ENCODE data around the gene RNF123.

RNF123 gene

DNA sequence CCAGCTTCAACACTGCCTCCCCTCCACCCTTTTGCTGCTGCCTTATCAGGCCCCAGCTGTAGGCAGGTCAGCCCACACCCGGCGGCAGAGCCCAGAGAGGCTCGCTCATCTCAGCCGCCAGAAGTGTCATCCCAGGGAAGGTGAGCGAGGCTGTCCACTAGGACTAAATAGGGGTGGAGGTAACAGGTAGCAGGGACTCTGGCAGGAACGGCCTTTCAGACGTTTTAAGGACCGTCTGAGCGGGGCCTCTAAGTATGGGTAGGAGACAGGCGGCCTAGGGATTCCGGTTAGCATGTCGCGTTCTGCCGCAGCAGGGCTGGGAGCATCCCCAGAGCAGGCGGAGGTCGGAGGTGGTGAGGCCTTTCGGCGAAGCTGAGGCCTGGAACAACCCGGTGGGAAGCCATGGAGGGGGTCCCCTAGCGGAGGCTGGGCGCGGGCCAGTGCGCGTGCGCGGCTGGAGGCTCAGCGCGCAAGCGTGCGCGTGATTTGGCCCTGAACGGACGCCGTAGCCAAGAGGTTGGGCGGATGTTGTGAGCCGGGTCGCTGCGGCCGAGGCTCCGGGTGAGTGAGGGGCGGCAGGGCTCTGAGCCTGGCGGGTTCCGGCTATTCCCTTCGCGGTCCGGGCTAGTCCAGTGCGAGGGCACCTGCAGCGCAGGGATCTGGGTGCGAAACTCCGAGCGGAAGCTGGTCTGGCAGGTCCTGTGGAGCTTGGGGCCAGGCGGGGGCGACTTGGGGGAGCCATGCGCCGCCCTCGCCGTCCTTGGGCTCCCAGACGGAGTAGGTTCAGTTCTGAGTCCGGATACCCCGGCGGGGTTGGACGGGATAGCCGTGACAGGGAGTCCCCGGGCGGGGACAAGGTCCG lies at the start of gene RNF123, which contains the start of gene MST1:
RNF123 (plus strand) TSS at position 512 of the 862 bp plus-strand sequence. CDS start 1,609 bp downstream, outside the sequence.
MST1 (minus strand) TSS at position 429 of the 862 bp plus-strand sequence. CDS start 783 bp downstream, outside the sequence.
- Histone ChIP-seq H3K4me3 (ENCODE audit: low read depth in 1 of 5, low read length in 5 of 5) (peak within 1 kb of the TSS; percentile 85 to 97 (median 93)), H3K9me3 (ENCODE audit: control insufficient read depth in 5 of 5, low read length in 5 of 5) (no peaks in the 10 kb centered on the region), H3K9ac (ENCODE audit: low read length in 5 of 5) (peak within 1 kb of the TSS; percentile 68 to 99 (median 97)), H3K27me3 (ENCODE audit: control insufficient read depth in 5 of 5, insufficient read depth in 4 of 5, low read length in 5 of 5) (peaks cover 0 to 3% (median 0%) of the 10 kb centered on the region in 5 donors), H3K4me1 (ENCODE audit: control insufficient read depth in 5 of 5, insufficient read depth in 5 of 5, low read length in 5 of 5) (peaks cover 0 to 41% (median 32%) of the 10 kb centered on the region in 5 donors), H3K36me3 (ENCODE audit: control insufficient read depth in 5 of 5, insufficient read depth in 5 of 5, low read length in 5 of 5) (peaks cover 0 to 6% (median 2%) of the 10 kb centered on the region in 5 donors), H3K27ac (ENCODE audit: low read depth, low read length) (peak within 1 kb of the TSS; percentile 54)

DNA sequence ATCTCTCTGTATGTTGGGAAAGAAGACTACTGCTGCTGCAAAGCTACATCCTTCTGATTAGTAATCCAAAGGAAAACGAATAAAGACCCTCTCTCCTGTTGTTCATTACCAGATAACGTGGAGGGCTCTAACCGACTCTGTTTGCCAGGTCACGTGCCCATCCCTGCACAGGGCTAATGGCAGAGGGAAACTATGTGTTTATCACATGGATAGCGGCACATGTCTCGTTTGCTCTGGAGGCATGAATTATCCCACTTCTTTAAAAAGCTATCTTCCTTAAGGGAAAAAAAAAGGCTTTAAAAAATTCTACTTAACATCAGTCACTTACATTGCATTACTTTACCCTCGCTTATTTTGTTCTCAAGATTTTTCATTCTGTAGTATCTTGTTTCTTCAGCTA lies 48.1 kb upstream of the RNF123 start:
- no peak overlapping the region for H3K4me3 ChIP-seq (ENCODE audit: low read depth in 1 of 5, low read length in 5 of 5)
- no peak overlapping the region for H3K27ac ChIP-seq (ENCODE audit: low read depth, low read length)
- H3K27me3 ChIP-seq (ENCODE audit: control insufficient read depth in 5 of 5, insufficient read depth in 4 of 5, low read length in 5 of 5) = no peaks in the 10 kb centered on the region
- no peaks in the 10 kb centered on the region for H3K9me3 ChIP-seq (ENCODE audit: control insufficient read depth in 5 of 5, low read length in 5 of 5)
- peaks cover 0 to 5% (median 2%) of the 10 kb centered on the region in 5 donors for H3K4me1 ChIP-seq (ENCODE audit: control insufficient read depth in 5 of 5, insufficient read depth in 5 of 5, low read length in 5 of 5)
- no peak overlapping the region for H3K9ac ChIP-seq (ENCODE audit: low read length in 5 of 5)
- H3K36me3 ChIP-seq (ENCODE audit: control insufficient read depth in 5 of 5, insufficient read depth in 5 of 5, low read length in 5 of 5) = no peaks in the 10 kb centered on the region

- Histone ChIP-seq H3K36me3 (ENCODE audit: control insufficient read depth in 5 of 5, insufficient read depth in 5 of 5, low read length in 5 of 5) (no peaks in the 10 kb centered on the region), H3K27me3 (ENCODE audit: control insufficient read depth in 5 of 5, insufficient read depth in 4 of 5, low read length in 5 of 5) (no peaks in the 10 kb centered on the region), H3K9me3 (ENCODE audit: control insufficient read depth in 5 of 5, low read length in 5 of 5) (no peaks in the 10 kb centered on the region), H3K4me3 (ENCODE audit: low read depth in 1 of 5, low read length in 5 of 5) (no peak overlapping the region), H3K27ac (ENCODE audit: low read depth, low read length) (no peak overlapping the region), H3K9ac (ENCODE audit: low read length in 5 of 5) (no peak overlapping the region), H3K4me1 (ENCODE audit: control insufficient read depth in 5 of 5, insufficient read depth in 5 of 5, low read length in 5 of 5) (peaks cover 0 to 5% (median 2%) of the 10 kb centered on the region in 5 donors)
Observed at GRCh38 chr3:49641921-49642707, 47.2 kb upstream of the RNF123 start.

- no peaks in the 10 kb centered on the region for H3K9me3 ChIP-seq (ENCODE audit: control insufficient read depth in 5 of 5, low read length in 5 of 5)
- H3K36me3 ChIP-seq (ENCODE audit: control insufficient read depth in 5 of 5, insufficient read depth in 5 of 5, low read length in 5 of 5) = no peaks in the 10 kb centered on the region
- H3K27ac ChIP-seq (ENCODE audit: low read depth, low read length) = no peak overlapping the region
- H3K4me1 ChIP-seq (ENCODE audit: control insufficient read depth in 5 of 5, insufficient read depth in 5 of 5, low read length in 5 of 5) = peaks cover 2 to 10% (median 5%) of the 10 kb centered on the region in 5 donors
- H3K4me3 ChIP-seq (ENCODE audit: low read depth in 1 of 5, low read length in 5 of 5) = no peak overlapping the region
- no peak overlapping the region for H3K9ac ChIP-seq (ENCODE audit: low read length in 5 of 5)
- H3K27me3 ChIP-seq (ENCODE audit: control insufficient read depth in 5 of 5, insufficient read depth in 4 of 5, low read length in 5 of 5) = no peaks in the 10 kb centered on the region
Observed at GRCh38 chr3:49642708-49643145, 46.6 kb upstream of the RNF123 start.

GRCh38 chr3:49644684-49645083 lies 44.7 kb upstream of the RNF123 start:
- H3K27me3 ChIP-seq (ENCODE audit: control insufficient read depth in 5 of 5, insufficient read depth in 4 of 5, low read length in 5 of 5) = no peaks in the 10 kb centered on the region
- H3K27ac ChIP-seq (ENCODE audit: low read depth, low read length) = no peak overlapping the region
- H3K4me3 ChIP-seq (ENCODE audit: low read depth in 1 of 5, low read length in 5 of 5) = no peak overlapping the region
- H3K9me3 ChIP-seq (ENCODE audit: control insufficient read depth in 5 of 5, low read length in 5 of 5) = no peaks in the 10 kb centered on the region
- H3K9ac ChIP-seq (ENCODE audit: low read length in 5 of 5) = no peak overlapping the region
- H3K36me3 ChIP-seq (ENCODE audit: control insufficient read depth in 5 of 5, insufficient read depth in 5 of 5, low read length in 5 of 5) = no peaks in the 10 kb centered on the region
- peaks cover 6 to 20% (median 13%) of the 10 kb centered on the region in 5 donors for H3K4me1 ChIP-seq (ENCODE audit: control insufficient read depth in 5 of 5, insufficient read depth in 5 of 5, low read length in 5 of 5)

DNA sequence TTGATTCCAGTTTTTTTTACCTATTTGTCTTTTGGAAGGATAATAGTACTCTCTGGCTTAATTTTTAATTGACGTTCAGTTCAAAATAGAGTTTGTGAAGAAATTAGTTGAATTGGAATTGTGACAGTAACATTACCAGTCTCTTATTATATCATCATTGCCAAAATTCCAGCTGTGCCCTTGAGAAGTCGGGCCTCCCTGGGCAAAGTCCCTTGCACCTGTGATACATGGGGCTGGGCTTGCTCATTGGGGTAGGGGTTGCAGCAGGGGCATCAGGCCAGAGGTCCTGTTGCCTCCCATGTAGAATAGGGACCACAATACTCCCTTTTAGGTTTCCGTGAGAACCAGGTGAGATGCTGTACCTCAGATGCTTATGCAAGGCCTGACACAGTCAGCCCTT lies 43.1 kb upstream of the RNF123 start:
- no peaks in the 10 kb centered on the region for H3K27me3 ChIP-seq (ENCODE audit: control insufficient read depth in 5 of 5, insufficient read depth in 4 of 5, low read length in 5 of 5)
- H3K27ac ChIP-seq (ENCODE audit: low read depth, low read length) = no peak overlapping the region
- H3K4me3 ChIP-seq (ENCODE audit: low read depth in 1 of 5, low read length in 5 of 5) = no peak overlapping the region
- H3K36me3 ChIP-seq (ENCODE audit: control insufficient read depth in 5 of 5, insufficient read depth in 5 of 5, low read length in 5 of 5) = no peaks in the 10 kb centered on the region
- H3K9me3 ChIP-seq (ENCODE audit: control insufficient read depth in 5 of 5, low read length in 5 of 5) = no peaks in the 10 kb centered on the region
- peaks cover 6 to 20% (median 13%) of the 10 kb centered on the region in 5 donors for H3K4me1 ChIP-seq (ENCODE audit: control insufficient read depth in 5 of 5, insufficient read depth in 5 of 5, low read length in 5 of 5)
- no peak overlapping the region for H3K9ac ChIP-seq (ENCODE audit: low read length in 5 of 5)

DNA sequence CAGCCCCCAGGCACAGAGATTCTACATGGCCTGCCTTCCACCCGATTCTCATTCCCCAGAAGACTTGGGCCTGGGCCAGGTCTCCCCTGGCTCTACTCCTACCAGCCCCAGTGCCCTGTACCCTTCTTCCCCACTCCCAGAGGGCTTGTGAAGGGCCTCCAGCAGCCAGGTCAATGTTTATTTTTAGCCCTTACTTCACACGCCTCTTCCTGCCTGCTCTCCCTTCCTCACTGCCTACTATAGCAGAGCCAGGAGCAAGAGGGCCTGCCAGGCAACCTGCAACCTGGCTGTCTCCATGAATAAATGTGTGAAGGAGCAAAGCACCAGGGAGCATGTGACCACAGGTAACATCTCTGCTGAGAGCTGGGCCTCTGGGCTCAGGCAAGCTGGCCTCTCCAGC lies 41.6 kb upstream of the RNF123 start:
- H3K27me3 ChIP-seq (ENCODE audit: control insufficient read depth in 5 of 5, insufficient read depth in 4 of 5, low read length in 5 of 5) = no peaks in the 10 kb centered on the region
- no peaks in the 10 kb centered on the region for H3K9me3 ChIP-seq (ENCODE audit: control insufficient read depth in 5 of 5, low read length in 5 of 5)
- peaks cover 6 to 20% (median 13%) of the 10 kb centered on the region in 5 donors for H3K4me1 ChIP-seq (ENCODE audit: control insufficient read depth in 5 of 5, insufficient read depth in 5 of 5, low read length in 5 of 5)
- H3K9ac ChIP-seq (ENCODE audit: low read length in 5 of 5) = no peak overlapping the region
- H3K27ac ChIP-seq (ENCODE audit: low read depth, low read length) = no peak overlapping the region
- peak overlapping the region in 1 of 5 donors; percentile 17 for H3K4me3 ChIP-seq (ENCODE audit: low read depth in 1 of 5, low read length in 5 of 5)
- no peaks in the 10 kb centered on the region for H3K36me3 ChIP-seq (ENCODE audit: control insufficient read depth in 5 of 5, insufficient read depth in 5 of 5, low read length in 5 of 5)

GRCh38 chr3:49648354-49649019 lies 40.9 kb upstream of the RNF123 start:
- Histone ChIP-seq H3K9ac (ENCODE audit: low read length in 5 of 5) (no peak overlapping the region), H3K27me3 (ENCODE audit: control insufficient read depth in 5 of 5, insufficient read depth in 4 of 5, low read length in 5 of 5) (no peaks in the 10 kb centered on the region), H3K9me3 (ENCODE audit: control insufficient read depth in 5 of 5, low read length in 5 of 5) (no peaks in the 10 kb centered on the region), H3K27ac (ENCODE audit: low read depth, low read length) (no peak overlapping the region), H3K36me3 (ENCODE audit: control insufficient read depth in 5 of 5, insufficient read depth in 5 of 5, low read length in 5 of 5) (no peaks in the 10 kb centered on the region), H3K4me1 (ENCODE audit: control insufficient read depth in 5 of 5, insufficient read depth in 5 of 5, low read length in 5 of 5) (peaks cover 6 to 20% (median 13%) of the 10 kb centered on the region in 5 donors), H3K4me3 (ENCODE audit: low read depth in 1 of 5, low read length in 5 of 5) (peak overlapping the region in 1 of 5 donors; percentile 17)

DNA sequence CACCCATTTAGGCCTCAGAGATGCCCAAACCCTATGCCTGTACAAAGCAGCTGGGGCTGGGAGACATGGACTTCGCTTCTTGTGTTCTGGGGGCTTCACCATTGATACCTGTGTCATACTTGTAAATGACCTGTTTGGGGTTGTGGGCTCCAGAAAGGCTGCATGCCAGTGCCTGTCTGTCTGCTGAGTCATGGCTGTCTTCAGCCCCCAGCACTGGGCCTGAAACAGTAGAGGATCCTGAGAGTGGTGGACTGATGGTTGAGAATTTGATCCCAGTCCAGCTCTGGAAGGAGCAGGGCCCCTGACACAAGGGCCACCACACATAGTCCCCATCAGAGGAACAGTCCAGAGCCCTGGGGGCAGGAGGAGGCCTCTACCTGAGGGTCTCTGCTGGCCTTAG lies 39.8 kb upstream of the RNF123 start:
- no peak overlapping the region for H3K9ac ChIP-seq (ENCODE audit: low read length in 5 of 5)

More for the DNA sequence above, 39.8 kb upstream of the RNF123 start:
- Histone ChIP-seq H3K4me1 (ENCODE audit: control insufficient read depth in 5 of 5, insufficient read depth in 5 of 5, low read length in 5 of 5) (peaks cover 5 to 20% (median 13%) of the 10 kb centered on the region in 5 donors), H3K27ac (ENCODE audit: low read depth, low read length) (no peak overlapping the region), H3K36me3 (ENCODE audit: control insufficient read depth in 5 of 5, insufficient read depth in 5 of 5, low read length in 5 of 5) (no peaks in the 10 kb centered on the region), H3K4me3 (ENCODE audit: low read depth in 1 of 5, low read length in 5 of 5) (no peak overlapping the region), H3K27me3 (ENCODE audit: control insufficient read depth in 5 of 5, insufficient read depth in 4 of 5, low read length in 5 of 5) (no peaks in the 10 kb centered on the region), H3K9me3 (ENCODE audit: control insufficient read depth in 5 of 5, low read length in 5 of 5) (no peaks in the 10 kb centered on the region)
